ENCODE data around the gene B4GALT1. TPM values are rescaled to one million over a fixed set of nuclear protein-coding genes. Genes with fewer than 3 reads are reported as not detected.

The B4GALT1 gene
- total RNA-seq, 2 experiments from 2014 or later: 41.2 to 41.4 TPM

- H3K27ac Mint-ChIP-seq: peak overlapping the region; percentile 84
- POLR2A ChIA-PET: interaction anchor here (1.2 to 2.3 kb wide), 4 partner anchors 13 to 139 kb away, joined by 4 to 7 read pairs (median 4); no protein-coding TSS in a partner anchor
These were observed 2.9 kb downstream of the B4GALT1 start for GRCh38 chr9:33164138-33164809.

GRCh38 chr9:33163433-33164137 is 3.6 kb downstream of the B4GALT1 start:
- DNase-seq (peak; percentile 30), ATAC-seq (no peak)
- Mint-ChIP-seq H3K4me1 (ENCODE audit: low read depth) (peaks cover 71% of the 10 kb centered on the region), H3K9me3 (no peaks in the 10 kb centered on the region), H3K36me3 (ENCODE audit: low read depth) (peaks cover 15% of the 10 kb centered on the region), H3K4me3 (peak overlapping the region; percentile 94), H3K27me3 (no peaks in the 10 kb centered on the region), H3K27ac (peak overlapping the region; percentile 84)
- intact Hi-C loops (cut with micrococcal nuclease): loop anchor here (10.0 kb wide), 1 partner anchor 49 kb away; no protein-coding TSS in a partner anchor
- ChIA-PET CTCF (no interaction called here), POLR2A (interaction anchor here (0.6 to 2.3 kb wide), 7 partner anchors 12 to 138 kb away, joined by 3 to 7 read pairs (median 4); no protein-coding TSS in a partner anchor)
- TF ChIP-seq CTCF (IDR thresholded peaks at IDR 0.05): no peak

More at GRCh38 chr9:33164138-33164809, 2.9 kb downstream of the B4GALT1 start:
- no peaks in the 10 kb centered on the region for H3K27me3 Mint-ChIP-seq
- peaks cover 15% of the 10 kb centered on the region for H3K36me3 Mint-ChIP-seq (ENCODE audit: low read depth)
- DNase-seq: peak; percentile 72
- peak; percentile 0 for ATAC-seq
- no peaks in the 10 kb centered on the region for H3K9me3 Mint-ChIP-seq
- TF ChIP-seq CTCF (IDR thresholded peaks at IDR 0.05): no peak
- peak overlapping the region; percentile 94 for H3K4me3 Mint-ChIP-seq
- H3K4me1 Mint-ChIP-seq (ENCODE audit: low read depth): peaks cover 71% of the 10 kb centered on the region
- CTCF ChIA-PET: no interaction called here
- intact Hi-C loops (cut with micrococcal nuclease): loop anchor here (10.0 kb wide), 1 partner anchor 49 kb away; no protein-coding TSS in a partner anchor

GRCh38 chr9:33162721-33163311 is 4.3 kb downstream of the B4GALT1 start:
- Mint-ChIP-seq H3K4me1 (ENCODE audit: low read depth) (peaks cover 74% of the 10 kb centered on the region), H3K27me3 (no peaks in the 10 kb centered on the region), H3K36me3 (ENCODE audit: low read depth) (peaks cover 15% of the 10 kb centered on the region), H3K4me3 (no peak overlapping the region), H3K27ac (peak overlapping the region; percentile 90), H3K9me3 (no peaks in the 10 kb centered on the region)
- intact Hi-C loops (cut with micrococcal nuclease): loop anchor here (10.0 kb wide), 1 partner anchor 48 kb away; no protein-coding TSS in a partner anchor
- no peak for TF ChIP-seq CTCF (IDR thresholded peaks at IDR 0.05)
- DNase-seq (no peak), ATAC-seq (no peak)
- ChIA-PET POLR2A (interaction anchor here (0.6 to 2.3 kb wide), 7 partner anchors 14 to 138 kb away, joined by 3 to 7 read pairs (median 4); no protein-coding TSS in a partner anchor), CTCF (no interaction called here)

GRCh38 chr9:33161589-33162132 is 5.5 kb downstream of the B4GALT1 start:
- ChIA-PET CTCF (interaction anchor here (1.2 to 1.6 kb wide), 3 partner anchors 10 to 92 kb away, joined by 3 to 9 read pairs (median 8); no protein-coding TSS in a partner anchor), POLR2A (interaction anchor here (1.3 to 2.3 kb wide), 7 partner anchors 10 to 137 kb away, joined by 3 to 7 read pairs (median 3); no protein-coding TSS in a partner anchor)
- Mint-ChIP-seq H3K27ac (peak overlapping the region; percentile 90), H3K4me3 (peak overlapping the region; percentile 54), H3K36me3 (ENCODE audit: low read depth) (peaks cover 15% of the 10 kb centered on the region), H3K27me3 (no peaks in the 10 kb centered on the region), H3K9me3 (no peaks in the 10 kb centered on the region), H3K4me1 (ENCODE audit: low read depth) (peaks cover 83% of the 10 kb centered on the region)
- no peak for DNase-seq
- no peak for ATAC-seq
- intact Hi-C loops (cut with micrococcal nuclease): loop anchor here (10.0 kb wide), 1 partner anchor 47 kb away; no protein-coding TSS in a partner anchor
- no peak for TF ChIP-seq CTCF (IDR thresholded peaks at IDR 0.05)

Data from activated CD8-positive, alpha-beta T cell treated with anti-CD3 and anti-CD28 coated beads for 36 hours (primary cell).